Measurements from ENCODE around the gene VPS33B. TPM values are rescaled to one million over a fixed set of nuclear protein-coding genes. Genes with fewer than 3 reads are reported as not detected.

VPS33B gene
- total RNA-seq, 5 donors from 2014 or later (not counting 1 experiment from before 2014, with no cell fraction given), result 19.3 to 29.8 (median 26.0) TPM

GRCh38 chr15:90989040-90989768, 33.2 kb downstream of the VPS33B start:
- 86% methylated on average over 5 of the region's 7 CpGs for WGBS (ENCODE audit: insufficient coverage)
- ATAC-seq (replicated peaks in 1 of 4) (no peak), DNase-seq (no peak)
- H3K27ac Mint-ChIP-seq, result peak overlapping the region in 1 of 2 donors; percentile 44
- Histone ChIP-seq H3K4me1 (ENCODE audit: control insufficient read depth in 1 of 2, extremely low read depth in 1 of 2, insufficient read depth in 2 of 2, low read length in 2 of 2) (peaks cover 0 to 17% of the 10 kb centered on the region in 2 experiments), H3K9me3 (no peaks in the 10 kb centered on the region), H3K36me3 (ENCODE audit: control insufficient read depth in 2 of 2, extremely low read depth in 1 of 2, insufficient read depth in 1 of 2, low read length in 1 of 2) (no peaks in the 10 kb centered on the region), H3K4me3 (ENCODE audit: control insufficient read depth in 1 of 2, extremely low read depth in 1 of 2, low read length in 1 of 2) (no peak overlapping the region), H3K27me3 (replicated peaks in 1 of 2; ENCODE audit: control insufficient read depth in 2 of 2, extremely low read depth in 1 of 2, insufficient read depth in 2 of 2, low read length in 1 of 2) (no peaks in the 10 kb centered on the region), H3K27ac (ENCODE audit: low read length) (no peak overlapping the region)
- no peaks in the 10 kb centered on the region for H3K27me3 Mint-ChIP-seq
- H3K9me3 Mint-ChIP-seq, result no peaks in the 10 kb centered on the region
- ChIA-PET CTCF (no interaction called here), POLR2A (interaction anchor here in 1 of 2 donors (0.7 kb wide), 1 partner anchor 86 kb away, joined by 8 read pairs; the partner anchor contains the start of gene MAN2A2)
- no peaks in the 10 kb centered on the region for H3K36me3 Mint-ChIP-seq
- H3K4me1 Mint-ChIP-seq, result peaks cover 20 to 35% (median 21%) of the 10 kb centered on the region in 3 donors
- H3K4me3 Mint-ChIP-seq, result peak overlapping the region in 1 of 3 donors; percentile 3

DNA sequence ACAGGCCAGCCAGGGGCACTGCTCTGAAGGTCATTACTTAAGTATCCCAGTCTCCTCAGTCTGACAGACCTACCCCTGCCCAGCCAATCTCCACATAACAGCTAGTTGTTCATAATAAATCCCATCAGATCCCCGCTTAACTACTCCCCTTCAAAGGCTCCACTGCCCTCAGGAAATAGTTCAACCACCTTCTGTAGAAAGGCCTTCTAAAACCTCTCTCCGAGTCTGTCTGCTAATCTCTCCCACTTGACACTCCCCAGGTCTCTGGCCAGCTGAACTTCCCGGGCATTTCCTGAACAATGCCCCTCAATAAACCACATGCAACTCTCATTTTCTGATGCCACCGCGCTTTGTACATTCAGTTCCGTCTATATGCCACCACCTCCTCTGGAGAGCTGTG, 34.1 kb downstream of the VPS33B start:
- Histone ChIP-seq H3K4me3 (ENCODE audit: control insufficient read depth in 1 of 2, extremely low read depth in 1 of 2, low read length in 1 of 2) (no peak overlapping the region), H3K27me3 (replicated peaks in 1 of 2; ENCODE audit: control insufficient read depth in 2 of 2, extremely low read depth in 1 of 2, insufficient read depth in 2 of 2, low read length in 1 of 2) (no peaks in the 10 kb centered on the region), H3K9me3 (no peaks in the 10 kb centered on the region), H3K4me1 (ENCODE audit: control insufficient read depth in 1 of 2, extremely low read depth in 1 of 2, insufficient read depth in 2 of 2, low read length in 2 of 2) (peaks cover 0 to 13% of the 10 kb centered on the region in 2 experiments), H3K36me3 (ENCODE audit: control insufficient read depth in 2 of 2, extremely low read depth in 1 of 2, insufficient read depth in 1 of 2, low read length in 1 of 2) (no peaks in the 10 kb centered on the region), H3K27ac (ENCODE audit: low read length) (no peak overlapping the region)
- peak overlapping the region in 2 of 3 donors; percentile 1 to 3 for H3K4me3 Mint-ChIP-seq
- no peaks in the 10 kb centered on the region for H3K36me3 Mint-ChIP-seq
- ChIA-PET POLR2A (interaction anchor here in 1 of 2 donors (0.6 kb wide), 1 partner anchor 600 kb away, joined by 10 read pairs; the partner anchor contains the start of gene IQGAP1), CTCF (no interaction called here)
- H3K27ac Mint-ChIP-seq, result peak overlapping the region; percentile 30 to 44
- H3K27me3 Mint-ChIP-seq, result no peaks in the 10 kb centered on the region
- DNase-seq (no peak), ATAC-seq (replicated peaks in 1 of 4) (no peak)
- 53% methylated on average over 6 of the region's 6 CpGs for WGBS (ENCODE audit: insufficient coverage)
- H3K9me3 Mint-ChIP-seq, result no peaks in the 10 kb centered on the region
- peaks cover 14 to 31% (median 17%) of the 10 kb centered on the region in 3 donors for H3K4me1 Mint-ChIP-seq

GRCh38 chr15:90987561-90988141, 34.7 kb downstream of the VPS33B start:
- CTCF ChIA-PET, result interaction anchor here (0.6 kb wide), 3 partner anchors 30 to 1580 kb away, joined by 3 read pairs; no protein-coding TSS in a partner anchor
- Mint-ChIP-seq H3K36me3 (no peaks in the 10 kb centered on the region), H3K4me1 (peaks cover 13 to 29% (median 13%) of the 10 kb centered on the region in 3 donors), H3K27me3 (no peaks in the 10 kb centered on the region), H3K27ac (no peak overlapping the region), H3K9me3 (no peaks in the 10 kb centered on the region), H3K4me3 (no peak overlapping the region)
- peaks cover 0 to 9% of the 10 kb centered on the region in 2 experiments for H3K4me1 ChIP-seq (ENCODE audit: control insufficient read depth in 1 of 2, extremely low read depth in 1 of 2, insufficient read depth in 2 of 2, low read length in 2 of 2)
- DNase-seq (no peak), ATAC-seq (replicated peaks in 1 of 4) (no peak)
- no peaks in the 10 kb centered on the region for H3K27me3 ChIP-seq (replicated peaks in 1 of 2; ENCODE audit: control insufficient read depth in 2 of 2, extremely low read depth in 1 of 2, insufficient read depth in 2 of 2, low read length in 1 of 2)
- H3K4me3 ChIP-seq (ENCODE audit: control insufficient read depth in 1 of 2, extremely low read depth in 1 of 2, low read length in 1 of 2), result no peak overlapping the region
- no peaks in the 10 kb centered on the region for H3K36me3 ChIP-seq (ENCODE audit: control insufficient read depth in 2 of 2, extremely low read depth in 1 of 2, insufficient read depth in 1 of 2, low read length in 1 of 2)
- no peaks in the 10 kb centered on the region for H3K9me3 ChIP-seq
- POLR2A ChIA-PET, result interaction anchor here in 1 of 2 donors (0.5 to 0.6 kb wide), 3 partner anchors 77 to 600 kb away, joined by 3 to 10 read pairs (median 3); partner anchors contain the start of gene IQGAP1
- 97% methylated on average over 4 of the region's 7 CpGs for WGBS (ENCODE audit: insufficient coverage)
- H3K27ac ChIP-seq (ENCODE audit: low read length), result no peak overlapping the region

DNA sequence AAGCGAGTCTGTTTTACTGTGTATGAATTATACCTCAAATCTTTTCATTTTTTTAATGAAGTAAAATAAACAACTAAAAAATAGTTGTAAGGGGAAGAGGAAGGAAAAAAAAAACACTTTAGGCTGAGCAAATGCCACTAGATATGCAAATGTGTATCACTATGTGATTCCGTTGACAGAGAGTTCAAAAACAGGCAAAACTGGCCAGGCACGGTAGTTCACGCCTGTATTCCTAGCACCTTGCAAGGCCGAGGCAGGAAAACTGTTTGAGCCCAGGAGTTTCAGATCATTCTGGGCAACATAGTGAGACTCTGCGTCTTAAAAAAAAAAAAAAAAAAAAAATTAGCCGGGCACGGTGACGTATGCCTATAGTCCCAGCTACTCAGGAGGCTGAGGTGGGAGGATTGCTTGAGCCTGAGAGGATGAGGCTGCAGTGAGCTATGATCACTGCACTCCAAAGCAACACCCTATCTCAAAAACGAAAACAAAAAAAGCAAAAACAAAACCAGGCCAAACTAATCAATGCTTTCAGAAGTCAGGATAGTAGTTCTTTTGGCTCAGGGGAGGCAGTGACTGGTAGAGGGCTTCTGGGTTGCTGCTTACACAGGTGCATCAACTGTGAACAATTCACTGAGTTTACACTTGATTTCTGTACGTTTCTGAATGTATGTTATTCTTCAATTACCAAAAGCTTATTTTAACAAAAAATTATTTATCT, 35.4 kb downstream of the VPS33B start:
- no peaks in the 10 kb centered on the region for H3K36me3 ChIP-seq (ENCODE audit: control insufficient read depth in 2 of 2, extremely low read depth in 1 of 2, insufficient read depth in 1 of 2, low read length in 1 of 2)
- Mint-ChIP-seq H3K4me3 (no peak overlapping the region), H3K9me3 (no peaks in the 10 kb centered on the region), H3K27ac (no peak overlapping the region), H3K36me3 (peaks cover 3% of the 10 kb centered on the region), H3K27me3 (no peaks in the 10 kb centered on the region), H3K4me1 (peaks cover 10 to 27% (median 11%) of the 10 kb centered on the region in 3 donors)
- 96% methylated on average over 4 of the region's 11 CpGs for WGBS (ENCODE audit: insufficient coverage)
- no peak for ATAC-seq (replicated peaks in 1 of 4)
- CTCF ChIA-PET, result interaction anchor here (0.6 kb wide), 3 partner anchors 29 to 1579 kb away, joined by 3 read pairs; no protein-coding TSS in a partner anchor
- no peaks in the 10 kb centered on the region for H3K27me3 ChIP-seq (replicated peaks in 1 of 2; ENCODE audit: control insufficient read depth in 2 of 2, extremely low read depth in 1 of 2, insufficient read depth in 2 of 2, low read length in 1 of 2)
- H3K4me3 ChIP-seq (ENCODE audit: control insufficient read depth in 1 of 2, extremely low read depth in 1 of 2, low read length in 1 of 2), result no peak overlapping the region
- POLR2A ChIA-PET, result interaction anchor here in 1 of 2 donors (0.5 to 0.6 kb wide), 2 partner anchors 77 to 438 kb away, joined by 3 read pairs; no protein-coding TSS in a partner anchor
- no peak overlapping the region for H3K27ac ChIP-seq (ENCODE audit: low read length)
- H3K4me1 ChIP-seq (ENCODE audit: control insufficient read depth in 1 of 2, extremely low read depth in 1 of 2, insufficient read depth in 2 of 2, low read length in 2 of 2), result peaks cover 0 to 9% of the 10 kb centered on the region in 2 experiments
- H3K9me3 ChIP-seq, result no peaks in the 10 kb centered on the region
- no peak for DNase-seq

DNA sequence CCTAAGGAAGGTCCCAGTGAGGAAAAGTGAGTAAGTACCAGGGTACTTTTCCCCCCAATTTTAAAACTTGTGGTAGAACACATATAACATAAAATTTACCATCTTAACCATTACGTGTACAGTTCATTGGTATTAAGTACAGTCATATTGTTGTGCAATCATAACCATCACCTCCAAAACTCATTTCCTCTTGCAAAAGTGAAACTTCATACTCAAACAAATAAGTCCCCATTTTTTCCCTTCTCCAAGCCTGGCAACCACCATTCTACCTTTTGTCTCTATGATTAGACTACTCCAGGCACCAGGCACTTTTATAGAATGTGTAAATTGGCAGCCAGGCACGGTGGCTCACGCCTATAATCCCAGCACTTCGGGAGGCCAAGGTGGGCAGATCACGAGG, 40.3 kb downstream of the VPS33B start:
- H3K27me3 ChIP-seq (replicated peaks in 1 of 2; ENCODE audit: control insufficient read depth in 2 of 2, extremely low read depth in 1 of 2, insufficient read depth in 2 of 2, low read length in 1 of 2), result no peaks in the 10 kb centered on the region
- POLR2A ChIA-PET, result no interaction called here
- no peaks in the 10 kb centered on the region for H3K9me3 ChIP-seq
- H3K9me3 Mint-ChIP-seq, result no peaks in the 10 kb centered on the region
- H3K4me1 ChIP-seq (ENCODE audit: control insufficient read depth in 1 of 2, extremely low read depth in 1 of 2, insufficient read depth in 2 of 2, low read length in 2 of 2), result no peaks in the 10 kb centered on the region
- H3K4me3 Mint-ChIP-seq, result no peak overlapping the region
- H3K4me1 Mint-ChIP-seq, result peaks cover 0 to 11% (median 0%) of the 10 kb centered on the region in 3 donors
- ATAC-seq (replicated peaks in 1 of 4), result no peak
- CTCF ChIA-PET, result interaction anchor here in 1 of 2 donors (0.7 kb wide), 1 partner anchor 36 kb away, joined by 4 read pairs; no protein-coding TSS in a partner anchor
- 93% methylated on average over 4 of the region's 5 CpGs for WGBS (ENCODE audit: insufficient coverage)
- no peak overlapping the region for H3K4me3 ChIP-seq (ENCODE audit: control insufficient read depth in 1 of 2, extremely low read depth in 1 of 2, low read length in 1 of 2)
- no peaks in the 10 kb centered on the region for H3K36me3 ChIP-seq (ENCODE audit: control insufficient read depth in 2 of 2, extremely low read depth in 1 of 2, insufficient read depth in 1 of 2, low read length in 1 of 2)
- no peak overlapping the region for H3K27ac ChIP-seq (ENCODE audit: low read length)
- no peak overlapping the region for H3K27ac Mint-ChIP-seq
- DNase-seq, result no peak
- peaks cover 27% of the 10 kb centered on the region for H3K36me3 Mint-ChIP-seq
- H3K27me3 Mint-ChIP-seq, result no peaks in the 10 kb centered on the region

DNA sequence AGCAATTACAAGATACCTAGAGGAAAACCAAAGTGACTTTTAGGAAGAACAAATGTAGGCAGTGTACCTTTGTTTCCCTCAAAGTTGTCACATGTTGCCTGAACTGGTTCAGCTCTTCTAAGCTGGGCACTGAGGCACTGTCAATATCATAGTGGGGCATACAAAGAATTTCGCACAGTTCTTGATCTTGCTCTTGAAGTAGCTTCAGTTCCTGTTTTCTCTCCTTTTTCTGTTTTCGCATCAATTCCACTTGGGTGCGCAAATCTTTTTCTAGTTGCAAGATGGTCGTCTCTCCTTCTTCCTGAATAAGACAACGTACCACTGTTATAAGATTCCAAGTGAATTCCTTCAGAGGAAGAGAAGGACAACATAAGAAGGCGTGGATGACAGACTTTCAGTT, 40.7 kb downstream of the VPS33B start:
- Histone ChIP-seq H3K4me1 (ENCODE audit: control insufficient read depth in 1 of 2, extremely low read depth in 1 of 2, insufficient read depth in 2 of 2, low read length in 2 of 2) (no peaks in the 10 kb centered on the region), H3K27me3 (replicated peaks in 1 of 2; ENCODE audit: control insufficient read depth in 2 of 2, extremely low read depth in 1 of 2, insufficient read depth in 2 of 2, low read length in 1 of 2) (no peaks in the 10 kb centered on the region), H3K4me3 (ENCODE audit: control insufficient read depth in 1 of 2, extremely low read depth in 1 of 2, low read length in 1 of 2) (no peak overlapping the region), H3K9me3 (no peaks in the 10 kb centered on the region), H3K36me3 (ENCODE audit: control insufficient read depth in 2 of 2, extremely low read depth in 1 of 2, insufficient read depth in 1 of 2, low read length in 1 of 2) (no peaks in the 10 kb centered on the region), H3K27ac (ENCODE audit: low read length) (no peak overlapping the region)
- H3K9me3 Mint-ChIP-seq, result no peaks in the 10 kb centered on the region
- ATAC-seq (replicated peaks in 1 of 4) (no peak), DNase-seq (no peak)
- H3K27me3 Mint-ChIP-seq, result no peaks in the 10 kb centered on the region
- ChIA-PET POLR2A (no interaction called here), CTCF (interaction anchor here in 1 of 2 donors (0.6 kb wide), 1 partner anchor 1143 kb away, joined by 3 read pairs; no protein-coding TSS in a partner anchor)
- peaks cover 0 to 9% (median 0%) of the 10 kb centered on the region in 3 donors for H3K4me1 Mint-ChIP-seq
- H3K4me3 Mint-ChIP-seq, result no peak overlapping the region
- 90% methylated on average over 4 of the region's 6 CpGs for WGBS (ENCODE audit: insufficient coverage)
- peaks cover 27% of the 10 kb centered on the region for H3K36me3 Mint-ChIP-seq
- no peak overlapping the region for H3K27ac Mint-ChIP-seq

Measured in T-cell (primary cell).